Fibroblast of mammary gland (primary cell): ENCODE results near the gene CACNA1H.

ENCODE experiments used
- DNase-seq: peaks from one replicate; pipeline ENCODE4 v3.0.0-alpha.2; 2010; ENCODE audit warnings: low read depth
- H3K4me3 ChIP-seq: 2 replicates; pipeline ENCODE4 v1.5.1; 2011; ENCODE audit warnings: low read depth, mild to moderate bottlenecking, low read length, moderate library complexity; ENCODE audit not compliant: control insufficient read depth
- CTCF ChIP-seq: conservative IDR thresholded peaks from 2 replicates; pipeline ENCODE4 v1.5.1; 2011; ENCODE audit warnings: low read depth, low read length, inconsistent platforms; ENCODE audit not compliant: control insufficient read depth, insufficient read depth

The CACNA1H gene

DNA sequence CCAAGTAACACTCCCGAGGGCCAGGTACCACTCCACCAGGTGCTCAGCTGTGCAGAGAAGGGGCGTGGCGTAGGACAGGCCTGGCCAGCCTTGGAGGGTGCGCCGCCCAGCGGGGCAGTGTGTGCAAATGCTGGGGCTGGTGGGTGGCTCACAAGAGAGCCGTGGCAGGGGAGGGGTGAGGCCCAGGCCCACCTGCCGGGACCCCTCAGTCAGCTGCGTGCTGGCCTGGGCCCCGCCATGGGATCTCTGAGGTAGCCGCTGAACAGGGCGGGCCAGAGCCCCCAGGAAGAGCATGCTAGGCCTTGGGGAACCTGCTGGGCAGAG lies 63.4 kb downstream of the CACNA1H start:
- no peak for TF ChIP-seq CTCF
- DNase-seq, result no peak
- H3K4me3 ChIP-seq, result no peak overlapping the region

GRCh38 chr16:1216681-1217400 lies 63.9 kb downstream of the CACNA1H start:
- no peak for DNase-seq
- TF ChIP-seq CTCF, result no peak
- no peak overlapping the region for H3K4me3 ChIP-seq

- no peak for DNase-seq
- no peak for TF ChIP-seq CTCF
- no peak overlapping the region for H3K4me3 ChIP-seq
Measured at GRCh38 chr16:1217526-1217925, 64.6 kb downstream of the CACNA1H start.

- no peak for DNase-seq
- no peak overlapping the region for H3K4me3 ChIP-seq
- TF ChIP-seq CTCF, result no peak
Measured at GRCh38 chr16:1218061-1218929, 65.4 kb downstream of the CACNA1H start.

DNA sequence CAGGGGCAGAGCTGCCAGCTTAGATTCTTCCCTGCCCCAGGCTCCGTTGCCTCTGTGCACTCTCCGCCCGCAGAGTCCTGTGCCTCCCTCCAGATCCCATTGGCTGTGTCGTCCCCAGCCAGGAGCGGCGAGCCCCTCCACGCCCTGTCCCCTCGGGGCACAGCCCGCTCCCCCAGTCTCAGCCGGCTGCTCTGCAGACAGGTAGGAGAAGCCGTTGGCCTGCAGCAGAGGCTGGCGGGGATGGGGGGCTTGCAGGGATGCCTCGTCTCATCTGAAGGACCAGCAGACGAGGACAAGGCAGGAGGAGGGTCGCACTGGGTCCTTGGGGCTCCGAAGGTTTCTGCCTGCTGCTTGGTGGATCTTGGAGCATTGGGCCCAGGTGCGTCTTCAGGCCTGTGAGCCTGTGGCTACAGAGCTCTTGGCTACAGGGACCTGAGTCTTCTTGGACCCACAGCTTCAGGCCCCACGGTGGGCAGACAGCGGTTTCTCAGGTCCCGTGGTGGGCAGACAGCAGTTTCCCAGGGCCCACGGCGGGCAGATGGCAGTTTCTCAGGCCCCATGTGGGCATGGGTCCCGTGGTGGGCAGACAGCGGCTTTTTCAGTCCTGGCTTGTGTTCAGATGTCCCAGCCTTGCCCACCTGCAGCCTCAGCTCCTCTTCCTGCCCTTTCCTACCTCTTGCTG lies 66.2 kb downstream of the CACNA1H start:
- no peak for DNase-seq
- no peak overlapping the region for H3K4me3 ChIP-seq
- no peak for TF ChIP-seq CTCF

DNA sequence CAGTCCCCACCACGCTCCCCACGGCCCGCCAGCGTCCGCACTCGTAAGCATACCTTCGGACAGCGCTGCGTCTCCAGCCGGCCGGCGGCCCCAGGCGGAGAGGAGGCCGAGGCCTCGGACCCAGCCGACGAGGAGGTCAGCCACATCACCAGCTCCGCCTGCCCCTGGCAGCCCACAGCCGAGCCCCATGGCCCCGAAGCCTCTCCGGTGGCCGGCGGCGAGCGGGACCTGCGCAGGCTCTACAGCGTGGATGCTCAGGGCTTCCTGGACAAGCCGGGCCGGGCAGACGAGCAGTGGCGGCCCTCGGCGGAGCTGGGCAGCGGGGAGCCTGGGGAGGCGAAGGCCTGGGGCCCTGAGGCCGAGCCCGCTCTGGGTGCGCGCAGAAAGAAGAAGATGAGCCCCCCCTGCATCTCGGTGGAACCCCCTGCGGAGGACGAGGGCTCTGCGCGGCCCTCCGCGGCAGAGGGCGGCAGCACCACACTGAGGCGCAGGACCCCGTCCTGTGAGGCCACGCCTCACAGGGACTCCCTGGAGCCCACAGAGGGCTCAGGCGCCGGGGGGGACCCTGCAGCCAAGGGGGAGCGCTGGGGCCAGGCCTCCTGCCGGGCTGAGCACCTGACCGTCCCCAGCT lies 67.3 kb downstream of the CACNA1H start:
- no peak for DNase-seq
- no peak overlapping the region for H3K4me3 ChIP-seq
- no peak for TF ChIP-seq CTCF
